Astrocyte (in vitro differentiated cells and primary cell): ENCODE measurements around the gene DAP3. TPM values are rescaled to one million over a fixed set of nuclear protein-coding genes. Genes with fewer than 3 reads are reported as not detected.

Experiments
- DNase-seq: peaks from one replicate; pipeline ENCODE4 v3.0.0-alpha.2; 2010; ENCODE audit warnings: low read depth
- FAIRE-seq: peaks from 2 replicates; lab custom pipeline; 2011; peaks lifted over from hg19 to GRCh38; lab: Jason Lieb, UNC
- H2AFZ ChIP-seq: 2 replicates; pipeline ENCODE4 v1.6.0; 2012; ENCODE audit warnings: low read depth, low read length, inconsistent platforms
- H3K27ac ChIP-seq: 2 replicates; pipeline ENCODE4 v1.5.1; 2011; ENCODE audit warnings: low read depth, low read length, inconsistent platforms
- H3K27me3 ChIP-seq: 2 replicates; pipeline ENCODE4 v1.6.0; 2011; ENCODE audit warnings: low read length, inconsistent platforms; ENCODE audit not compliant: insufficient read depth
- H3K36me3 ChIP-seq: 2 replicates; pipeline ENCODE4 v1.5.1; 2011; ENCODE audit warnings: low read length, inconsistent platforms; ENCODE audit not compliant: insufficient read depth
- H3K4me1 ChIP-seq: 2 replicates; pipeline ENCODE4 v1.5.1; 2011; ENCODE audit warnings: low read length, inconsistent platforms; ENCODE audit not compliant: insufficient read depth
- H3K4me2 ChIP-seq: 2 replicates; pipeline ENCODE4 v1.6.0; 2012; ENCODE audit warnings: low read length, inconsistent platforms
- H3K4me3 ChIP-seq: 2 replicates; pipeline ENCODE4 v1.5.1; 2011; ENCODE audit warnings: low read depth, mild to moderate bottlenecking, low read length, inconsistent platforms; ENCODE audit not compliant: insufficient read depth
- H3K79me2 ChIP-seq: 2 replicates; pipeline ENCODE4 v1.6.0; 2012; ENCODE audit warnings: mild to moderate bottlenecking, low read length, inconsistent platforms; ENCODE audit not compliant: insufficient read depth
- H3K9ac ChIP-seq: 2 replicates; pipeline ENCODE4 v1.6.0; 2012; ENCODE audit warnings: mild to moderate bottlenecking, low read length, inconsistent platforms
- H3K9me3 ChIP-seq: 2 replicates; pipeline ENCODE4 v1.5.1; 2012; ENCODE audit warnings: low read depth, mild to moderate bottlenecking, low read length, inconsistent platforms; ENCODE audit not compliant: insufficient read depth
- H4K20me1 ChIP-seq: 2 replicates; pipeline ENCODE4 v1.6.0; 2012; ENCODE audit warnings: low read length, inconsistent platforms; ENCODE audit not compliant: insufficient read depth
- H3K27ac Mint-ChIP-seq: one replicate; pipeline ENCODE4 v1.8.0; 2021; ENCODE audit warnings: mild to moderate bottlenecking, mixed read lengths; ENCODE audit not compliant: unreplicated experiment
- H3K27me3 Mint-ChIP-seq: one replicate; pipeline ENCODE4 v1.8.0; 2021; ENCODE audit warnings: low read depth, mixed read lengths; ENCODE audit not compliant: unreplicated experiment
- H3K36me3 Mint-ChIP-seq: one replicate; pipeline ENCODE4 v1.8.0; 2021; ENCODE audit warnings: low read depth, mixed read lengths; ENCODE audit not compliant: unreplicated experiment
- H3K4me1 Mint-ChIP-seq: one replicate; pipeline ENCODE4 v1.8.0; 2021; ENCODE audit warnings: low read depth, mixed read lengths; ENCODE audit not compliant: unreplicated experiment
- H3K4me3 Mint-ChIP-seq: one replicate; pipeline ENCODE4 v1.8.0; 2021; ENCODE audit warnings: mild to moderate bottlenecking, moderate library complexity, mixed read lengths; ENCODE audit not compliant: unreplicated experiment
- H3K9me3 Mint-ChIP-seq: one replicate; pipeline ENCODE4 v1.8.0; 2021; ENCODE audit warnings: mild to moderate bottlenecking, mixed read lengths; ENCODE audit not compliant: unreplicated experiment
- CTCF ChIP-seq: IDR thresholded peaks from 2 replicates; pipeline ENCODE4 v1.5.1; 2011; ENCODE audit warnings: low read depth, mild to moderate bottlenecking, inconsistent platforms, low read length, moderate library complexity; ENCODE audit not compliant: insufficient read depth
- EZH2 ChIP-seq: IDR thresholded peaks from 2 replicates; pipeline ENCODE4 v1.6.1; 2012; ENCODE audit warnings: mild to moderate bottlenecking, low read length, inconsistent platforms; ENCODE audit not compliant: insufficient read depth
- total RNA-seq: library from RNA; stranded (reverse); gene quantifications from 2 replicates; pipeline ENCODE4 v1.2.1, GENCODE V29; 2021

DAP3 gene
- total RNA-seq, 1 donor from 2014 or later, result 108 TPM

- H3K4me1 Mint-ChIP-seq, result peaks cover 24% of the 10 kb centered on the region
- DNase-seq, result peak; percentile 79
- H2AFZ ChIP-seq, result peak within 1 kb of the TSS; percentile 100
- peaks cover 1% of the 10 kb centered on the region for H3K9me3 Mint-ChIP-seq
- H3K79me2 ChIP-seq, result peaks cover 87% of the 10 kb centered on the region
- peak within 1 kb of the TSS; percentile 95 for H3K4me3 ChIP-seq
- H3K9ac ChIP-seq, result peak within 1 kb of the TSS; percentile 99
- peaks cover 60% of the 10 kb centered on the region for H4K20me1 ChIP-seq
- H3K4me3 Mint-ChIP-seq, result peak within 1 kb of the TSS; percentile 91
- H3K36me3 Mint-ChIP-seq, result peaks cover 16% of the 10 kb centered on the region
- H3K9me3 ChIP-seq, result no peaks in the 10 kb centered on the region
- H3K4me2 ChIP-seq, result peak within 1 kb of the TSS; percentile 87
- peak within 1 kb of the TSS; percentile 96 for H3K27ac Mint-ChIP-seq
- H3K4me1 ChIP-seq, result peaks cover 7% of the 10 kb centered on the region
- no peaks in the 10 kb centered on the region for H3K27me3 ChIP-seq
- H3K27me3 Mint-ChIP-seq, result no peaks in the 10 kb centered on the region
- H3K36me3 ChIP-seq, result peaks cover 19% of the 10 kb centered on the region
- H3K27ac ChIP-seq, result peak within 1 kb of the TSS; percentile 99
- TF ChIP-seq CTCF (no peak), EZH2 (no peak)
- FAIRE-seq, result no peak
Measured at GRCh38 chr1:155688324-155689080, 389 bp upstream of the DAP3 start, which contains the start of gene YY1AP1. TSS of gene YY1AP1 (minus strand) at chr1:155688774. CDS start at chr1:155680436, 8,338 bp downstream.

- H3K9me3 ChIP-seq, result no peaks in the 10 kb centered on the region
Measured at GRCh38 chr1:155691992-155692528, 3.2 kb downstream of the DAP3 start.

More at GRCh38 chr1:155691992-155692528, 3.2 kb downstream of the DAP3 start:
- no peaks in the 10 kb centered on the region for H3K27me3 Mint-ChIP-seq
- peaks cover 1% of the 10 kb centered on the region for H3K9me3 Mint-ChIP-seq
- FAIRE-seq (no peak), DNase-seq (no peak)
- Histone ChIP-seq H3K27ac (no peak overlapping the region), H3K4me3 (no peak overlapping the region), H3K27me3 (no peaks in the 10 kb centered on the region), H3K79me2 (peaks cover 88% of the 10 kb centered on the region), H3K9ac (no peak overlapping the region), H4K20me1 (peaks cover 59% of the 10 kb centered on the region), H3K36me3 (peaks cover 19% of the 10 kb centered on the region), H3K4me1 (peaks cover 3% of the 10 kb centered on the region), H3K4me2 (no peak overlapping the region), H2AFZ (no peak overlapping the region)
- no peak overlapping the region for H3K27ac Mint-ChIP-seq
- peaks cover 12% of the 10 kb centered on the region for H3K4me1 Mint-ChIP-seq
- TF ChIP-seq CTCF, result no peak
- no peak for TF ChIP-seq EZH2
- H3K36me3 Mint-ChIP-seq, result peaks cover 22% of the 10 kb centered on the region
- H3K4me3 Mint-ChIP-seq, result peak overlapping the region; percentile 74
